H9 (cell line): Measurements from ENCODE around the gene DNER. TPM values are rescaled to one million over a fixed set of nuclear protein-coding genes. Genes with fewer than 3 reads are reported as not detected.

ENCODE experiments used
- DNase-seq: peaks from one replicate; pipeline ENCODE4 v3.0.0-alpha.2; 2017
- H2AFZ ChIP-seq: one replicate; pipeline ENCODE4 v1.6.1; 2013; ENCODE audit warnings: mild to moderate bottlenecking, low read length, control low read depth, moderate library complexity
- H2AK5ac ChIP-seq: 2 replicates; pipeline ENCODE4 v1.6.1; 2013; ENCODE audit warnings: low read length, control low read depth, mixed read lengths; ENCODE audit not compliant: insufficient read length
- H2BK120ac ChIP-seq: one replicate; pipeline ENCODE4 v1.6.1; 2013; ENCODE audit warnings: low read depth, mild to moderate bottlenecking, low read length, control low read depth, inconsistent platforms; ENCODE audit not compliant: poor library complexity, severe bottlenecking
- H2BK12ac ChIP-seq: 2 replicates; pipeline ENCODE4 v1.6.1; 2013; ENCODE audit warnings: low read length, control low read depth, mixed read lengths, low read depth; ENCODE audit not compliant: insufficient read length
- H2BK15ac ChIP-seq: 2 replicates; pipeline ENCODE4 v1.6.1; 2013; ENCODE audit warnings: low read depth, low read length, control low read depth
- H2BK20ac ChIP-seq: one replicate; pipeline ENCODE4 v1.6.1; 2013; ENCODE audit warnings: low read depth, mild to moderate bottlenecking, low read length, control low read depth, inconsistent platforms; ENCODE audit not compliant: poor library complexity, severe bottlenecking
- H2BK5ac ChIP-seq: 2 replicates; pipeline ENCODE4 v1.6.1; 2013; ENCODE audit warnings: low read length, control low read depth, mixed read lengths; ENCODE audit not compliant: insufficient read length
- H3K14ac ChIP-seq: 2 replicates; pipeline ENCODE4 v1.6.1; 2013; ENCODE audit warnings: low read length, control low read depth; ENCODE audit not compliant: insufficient read depth
- H3K18ac ChIP-seq: 2 replicates; pipeline ENCODE4 v1.6.1; 2013; ENCODE audit warnings: low read depth, mild to moderate bottlenecking, mixed read lengths, low read length, control low read depth; ENCODE audit not compliant: insufficient read length
- H3K23ac ChIP-seq: 2 replicates; pipeline ENCODE4 v1.6.1; 2013; ENCODE audit warnings: low read length, control low read depth, mixed read lengths, low read depth; ENCODE audit not compliant: insufficient read length
- H3K23me2 ChIP-seq: 2 replicates; pipeline ENCODE4 v1.6.1; 2013; ENCODE audit warnings: low read depth, mild to moderate bottlenecking, mixed read lengths, low read length, control low read depth; ENCODE audit not compliant: insufficient read length, poor library complexity, severe bottlenecking
- H3K27ac ChIP-seq: 2 replicates; pipeline ENCODE4 v1.5.1; 2013; ENCODE audit warnings: low read length, control low read depth, mixed read lengths, low read depth; ENCODE audit not compliant: insufficient read length
- H3K27me3 ChIP-seq: 2 replicates; pipeline ENCODE4 v1.6.1; 2013; ENCODE audit warnings: low read length, control low read depth, inconsistent platforms; ENCODE audit not compliant: insufficient read depth
- H3K4ac ChIP-seq: 2 replicates; pipeline ENCODE4 v1.6.1; 2013; ENCODE audit warnings: low read depth, mild to moderate bottlenecking, control low read depth, inconsistent platforms, low read length, moderate library complexity
- H3K4me1 ChIP-seq: 2 replicates; pipeline ENCODE4 v1.6.1; 2013; ENCODE audit warnings: low read length, control low read depth, inconsistent platforms; ENCODE audit not compliant: insufficient read depth
- H3K4me2 ChIP-seq: 2 replicates; pipeline ENCODE4 v1.6.1; 2013; ENCODE audit warnings: low read length, control low read depth, mixed read lengths; ENCODE audit not compliant: insufficient read length, insufficient read depth
- H3K56ac ChIP-seq: 2 replicates; pipeline ENCODE4 v1.6.1; 2013; ENCODE audit warnings: low read depth, mild to moderate bottlenecking, mixed read lengths, low read length, control low read depth; ENCODE audit not compliant: insufficient read length
- H3K79me1 ChIP-seq: 2 replicates; pipeline ENCODE4 v1.6.1; 2013; ENCODE audit warnings: low read depth, mild to moderate bottlenecking, moderate library complexity, low read length, control low read depth, inconsistent platforms; ENCODE audit not compliant: insufficient read depth, poor library complexity, severe bottlenecking
- H3K79me2 ChIP-seq: 2 replicates; pipeline ENCODE4 v1.6.1; 2013; ENCODE audit warnings: low read length, control low read depth, inconsistent platforms; ENCODE audit not compliant: insufficient read depth
- H3K9ac ChIP-seq: 2 replicates; pipeline ENCODE4 v1.6.1; 2013; ENCODE audit warnings: low read length, control low read depth, mixed read lengths; ENCODE audit not compliant: insufficient read length; ENCODE audit errors: extremely low read depth
- H3K9me3 ChIP-seq: one replicate; pipeline ENCODE4 v1.6.1; 2013; ENCODE audit warnings: low read depth, low read length, inconsistent platforms; ENCODE audit not compliant: control insufficient read depth
- H3T11ph ChIP-seq: one replicate; pipeline ENCODE4 v1.6.1; 2013; ENCODE audit warnings: mild to moderate bottlenecking, low read length, control low read depth, inconsistent platforms
- H4K20me1 ChIP-seq: one replicate; pipeline ENCODE4 v1.6.1; 2013; ENCODE audit not compliant: control insufficient read depth, insufficient read length, insufficient read depth
- H4K5ac ChIP-seq: 2 replicates; pipeline ENCODE4 v1.6.1; 2013; ENCODE audit warnings: low read depth, mild to moderate bottlenecking, mixed read lengths, low read length, control low read depth; ENCODE audit not compliant: insufficient read length
- H4K8ac ChIP-seq: replicated peaks from 2 replicates; pipeline ENCODE4 v1.6.1; 2013; ENCODE audit warnings: low read length, control low read depth, mixed read lengths, low read depth; ENCODE audit not compliant: insufficient read length
- H4K91ac ChIP-seq: 2 replicates; pipeline ENCODE4 v1.6.1; 2013; ENCODE audit warnings: low read depth, mild to moderate bottlenecking, moderate library complexity, mixed read lengths, low read length, control low read depth; ENCODE audit not compliant: insufficient read length
- H3K27ac Mint-ChIP-seq, 3 experiments: 2 replicates in 2 of 3; 3 replicates in 1 of 3; pipeline ENCODE4 v1.8.0; 2020 to 2021; ENCODE audit warnings: mixed read lengths in 3 of 3, mild to moderate bottlenecking in 1 of 3, moderate library complexity in 1 of 3
- H3K27me3 Mint-ChIP-seq: 2 replicates; pipeline ENCODE4 v1.8.0; 2021; ENCODE audit warnings: low read depth, mild to moderate bottlenecking, moderate library complexity, mixed read lengths
- H3K36me3 Mint-ChIP-seq, 3 experiments: 2 replicates in 2 of 3; 3 replicates in 1 of 3; pipeline ENCODE4 v1.8.0; 2020 to 2021; ENCODE audit warnings: low read depth in 3 of 3, mixed read lengths in 3 of 3; ENCODE audit not compliant: insufficient read depth in 1 of 3
- H3K4me1 Mint-ChIP-seq, 2 experiments: 2 replicates each; pipeline ENCODE4 v1.8.0; 2020; ENCODE audit warnings: mixed read lengths in 2 of 2
- H3K4me3 Mint-ChIP-seq, 2 experiments: 2 replicates in 1 of 2; 3 replicates in 1 of 2; pipeline ENCODE4 v1.8.0; 2020 to 2021; ENCODE audit warnings: mild to moderate bottlenecking in 2 of 2, mixed read lengths in 2 of 2, moderate library complexity in 1 of 2
- H3K9me3 Mint-ChIP-seq, 2 experiments: 2 replicates in 1 of 2; 3 replicates in 1 of 2; pipeline ENCODE4 v1.8.0; 2020; ENCODE audit warnings: mild to moderate bottlenecking in 2 of 2, mixed read lengths in 2 of 2, moderate library complexity in 1 of 2
- CTCF ChIP-seq: fragments of 200-600 bp; sonication (generic); conservative IDR thresholded peaks from 3 replicates; pipeline ENCODE4 v1.8.0; 2021; ENCODE audit warnings: antibody characterized with exemption, mild to moderate bottlenecking
- WGBS: extraction: QIAGEN DNeasy Blood & Tissue Kit; methylation state at CpG from one replicate; pipeline ENCODE4 v1.1.7; 2013; ENCODE audit warnings: missing lambda C conversion rate, low lambda C conversion rate, mixed read lengths; ENCODE audit not compliant: insufficient read length; ENCODE audit errors: extremely low coverage; 5-methylcytosine and 5-hydroxymethylcytosine counted together
- total RNA-seq: library from RNA; stranded (reverse); gene quantifications from 2 replicates; pipeline ENCODE4 v1.2.1, GENCODE V29; 2021

Gene DNER
- total RNA-seq, 1 experiment from 2014 or later, result 1.0 TPM

GRCh38 chr2:229485857-229486256 lies 228.5 kb downstream of the DNER start:
- Histone ChIP-seq H3K4me2 (no peak overlapping the region), H3K27ac (no peak overlapping the region), H3K23me2 (no peaks in the 10 kb centered on the region), H4K91ac (no peak overlapping the region), H3K79me1 (no peaks in the 10 kb centered on the region), H2BK120ac (no peak overlapping the region), H4K20me1 (no peaks in the 10 kb centered on the region), H2BK12ac (no peak overlapping the region), H4K8ac (no peak overlapping the region), H4K5ac (no peak overlapping the region), H3K9ac (no peak overlapping the region), H3K14ac (no peak overlapping the region), H3K79me2 (no peaks in the 10 kb centered on the region), H3T11ph (no peak overlapping the region), H2BK15ac (no peak overlapping the region), H3K18ac (no peak overlapping the region), H3K23ac (no peak overlapping the region), H3K4me1 (peaks cover 5% of the 10 kb centered on the region), H2BK5ac (no peak overlapping the region), H3K56ac (no peak overlapping the region), H3K27me3 (no peaks in the 10 kb centered on the region), H2AFZ (no peak overlapping the region), H3K4ac (no peak overlapping the region), H2BK20ac (no peak overlapping the region), H2AK5ac (no peak overlapping the region), H3K9me3 (peaks cover 7% of the 10 kb centered on the region)
- H3K9me3 Mint-ChIP-seq, result peaks cover 14 to 15% of the 10 kb centered on the region in 2 experiments
- H3K4me3 Mint-ChIP-seq, result no peak overlapping the region
- H3K4me1 Mint-ChIP-seq, result peaks cover 23% of the 10 kb centered on the region in 2 experiments
- H3K27ac Mint-ChIP-seq, result peak overlapping the region in 2 of 3 experiments; percentile 6 to 34; a peak in 2 of 7 replicates
- H3K27me3 Mint-ChIP-seq, result no peaks in the 10 kb centered on the region
- WGBS, result no CpG with 5 or more reads among the region's 8 CpGs
- no peak for DNase-seq
- TF ChIP-seq CTCF, result no peak
- H3K36me3 Mint-ChIP-seq, result peaks cover 4 to 14% (median 6%) of the 10 kb centered on the region in 3 experiments; a peak in 6 of 7 replicates
